Ovary (tissue), 3 donors: ENCODE data around the gene CD84.

Source experiments
- CTCF ChIP-seq, 3 donors: fragments of 450-650 bp in 2 of 3; fragments of 200-600 bp in 1 of 3; IDR thresholded peaks; one replicate each; pipeline versions ENCODE4 v1.5.1 to v1.8.0; 2016 to 2022; ENCODE audit warnings: antibody characterized with exemption in 3 of 3, mild to moderate bottlenecking in 1 of 3
- EP300 ChIP-seq: sonication (generic); formaldehyde crosslinking; IDR thresholded peaks from one replicate; pipeline ENCODE4 v1.6.1; 2017; ENCODE audit warnings: antibody characterized with exemption
- donor health status: DM: no; HTN: no; CAD: no.

GRCh38 chr1:160520999-160521398 is 58.3 kb downstream of the CD84 start:
- TF ChIP-seq EP300 (no peak), CTCF (IDR thresholded peaks at IDR 0.05) (no peak)
